Gastrocnemius medialis (tissue), 4 donors: Measurements from ENCODE around the gene EDC4.

Experiments used
- POLR2A ChIP-seq, 2 donors: fragments of 450-650 bp; IDR thresholded peaks; one replicate each; pipeline ENCODE4 v1.6.1; 2017; ENCODE audit warnings: antibody characterized with exemption in 2 of 2, mild to moderate bottlenecking in 2 of 2, moderate library complexity in 2 of 2
- TF ChIP-seq, protein P1 (sequence below), 5 experiments: fragments of 450-650 bp in 3 of 5; fragments of 200-600 bp in 2 of 5; sonication (generic) in 2 of 5; IDR thresholded peaks in 4 of 5; conservative IDR thresholded peaks in 1 of 5; 1 replicate in 4 of 5; 2 replicates in 1 of 5; pipeline ENCODE4 v1.5.1; 2016 to 2019; ENCODE audit warnings: antibody characterized with exemption in 5 of 5, mild to moderate bottlenecking in 3 of 5, moderate library complexity in 3 of 5

GRCh38 chr16:67872631-67873434 is at the start of gene EDC4:
- peak; percentile 73 to 88 for TF ChIP-seq POLR2A (IDR thresholded peaks at IDR 0.05)
- TF ChIP-seq, protein P1, sequence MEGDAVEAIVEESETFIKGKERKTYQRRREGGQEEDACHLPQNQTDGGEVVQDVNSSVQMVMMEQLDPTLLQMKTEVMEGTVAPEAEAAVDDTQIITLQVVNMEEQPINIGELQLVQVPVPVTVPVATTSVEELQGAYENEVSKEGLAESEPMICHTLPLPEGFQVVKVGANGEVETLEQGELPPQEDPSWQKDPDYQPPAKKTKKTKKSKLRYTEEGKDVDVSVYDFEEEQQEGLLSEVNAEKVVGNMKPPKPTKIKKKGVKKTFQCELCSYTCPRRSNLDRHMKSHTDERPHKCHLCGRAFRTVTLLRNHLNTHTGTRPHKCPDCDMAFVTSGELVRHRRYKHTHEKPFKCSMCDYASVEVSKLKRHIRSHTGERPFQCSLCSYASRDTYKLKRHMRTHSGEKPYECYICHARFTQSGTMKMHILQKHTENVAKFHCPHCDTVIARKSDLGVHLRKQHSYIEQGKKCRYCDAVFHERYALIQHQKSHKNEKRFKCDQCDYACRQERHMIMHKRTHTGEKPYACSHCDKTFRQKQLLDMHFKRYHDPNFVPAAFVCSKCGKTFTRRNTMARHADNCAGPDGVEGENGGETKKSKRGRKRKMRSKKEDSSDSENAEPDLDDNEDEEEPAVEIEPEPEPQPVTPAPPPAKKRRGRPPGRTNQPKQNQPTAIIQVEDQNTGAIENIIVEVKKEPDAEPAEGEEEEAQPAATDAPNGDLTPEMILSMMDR (IDR thresholded peaks at IDR 0.05 in 4 of 5, conservative IDR thresholded peaks at IDR 0.05 in 1 of 5): no peak
